GM13977 (cell line): ENCODE results near the gene GBX2.

Source experiments
- DNase-seq: peaks from one replicate; pipeline ENCODE4 v3.0.0; 2012; ENCODE audit warnings: low spot score
- in situ Hi-C: fragments of 300-500 bp; cut with MboI; formaldehyde crosslinking; loops from one replicate; pipeline ENCODE4 v1.12.0; 2022; ENCODE audit warnings: low sequenced_read_pairs, low pct_unique_long_range_greater_than_20kb, mixed read lengths, inconsistent platforms; ENCODE audit not compliant: unreplicated experiment
- TF ChIP-seq, protein P1 (sequence below): IDR thresholded peaks from 2 replicates; pipeline ENCODE4 v1.5.1; 2012; ENCODE audit warnings: mild to moderate bottlenecking, control low read depth; ENCODE audit not compliant: insufficient read depth; ENCODE audit errors: extremely low read depth, missing control alignments

GBX2 gene

DNA sequence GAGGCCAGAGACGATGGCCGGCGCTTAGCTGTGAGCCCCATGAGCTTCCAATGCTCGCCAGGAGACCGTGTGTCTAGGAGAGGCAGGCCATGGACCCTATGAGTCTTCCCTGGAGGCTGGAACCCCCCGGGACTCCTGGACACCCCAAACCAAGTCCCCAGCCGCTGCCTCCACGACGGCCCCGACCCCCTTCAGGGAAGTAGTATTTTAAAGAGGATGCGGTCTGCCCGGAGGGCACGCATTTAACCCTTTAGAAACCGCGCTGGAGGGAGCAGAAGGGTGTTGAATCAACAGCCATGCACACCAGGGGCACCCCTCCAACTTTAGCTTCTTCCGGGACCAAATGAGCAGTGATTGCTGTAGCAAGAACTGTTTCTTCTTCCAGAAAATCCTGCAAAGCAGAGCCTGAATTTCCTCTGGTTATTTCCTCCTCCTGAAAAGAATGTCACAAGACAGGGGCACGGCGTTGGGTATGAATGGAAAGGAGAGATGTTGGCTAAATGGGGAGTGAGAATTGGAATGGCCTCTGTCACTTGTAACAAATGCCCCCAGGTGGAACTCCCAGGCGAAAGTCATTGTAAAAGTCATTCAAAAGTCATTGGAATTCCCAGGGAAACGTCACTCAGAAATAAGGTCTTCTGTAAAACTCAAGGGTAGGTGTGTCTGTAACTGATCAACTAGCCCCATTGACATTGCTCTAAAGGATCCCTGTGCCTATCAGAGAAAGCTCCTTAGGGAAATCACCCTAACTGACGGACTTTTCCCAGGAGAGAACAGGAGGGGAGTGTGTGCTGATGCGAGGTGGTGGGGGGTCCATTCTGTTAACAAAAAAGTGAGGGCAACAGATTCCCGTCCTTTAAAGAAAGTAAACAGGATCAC, 5.8 kb upstream of the GBX2 start:
- in situ Hi-C loops: no loop called here
- DNase-seq: peak; percentile 25
- TF ChIP-seq, protein P1, sequence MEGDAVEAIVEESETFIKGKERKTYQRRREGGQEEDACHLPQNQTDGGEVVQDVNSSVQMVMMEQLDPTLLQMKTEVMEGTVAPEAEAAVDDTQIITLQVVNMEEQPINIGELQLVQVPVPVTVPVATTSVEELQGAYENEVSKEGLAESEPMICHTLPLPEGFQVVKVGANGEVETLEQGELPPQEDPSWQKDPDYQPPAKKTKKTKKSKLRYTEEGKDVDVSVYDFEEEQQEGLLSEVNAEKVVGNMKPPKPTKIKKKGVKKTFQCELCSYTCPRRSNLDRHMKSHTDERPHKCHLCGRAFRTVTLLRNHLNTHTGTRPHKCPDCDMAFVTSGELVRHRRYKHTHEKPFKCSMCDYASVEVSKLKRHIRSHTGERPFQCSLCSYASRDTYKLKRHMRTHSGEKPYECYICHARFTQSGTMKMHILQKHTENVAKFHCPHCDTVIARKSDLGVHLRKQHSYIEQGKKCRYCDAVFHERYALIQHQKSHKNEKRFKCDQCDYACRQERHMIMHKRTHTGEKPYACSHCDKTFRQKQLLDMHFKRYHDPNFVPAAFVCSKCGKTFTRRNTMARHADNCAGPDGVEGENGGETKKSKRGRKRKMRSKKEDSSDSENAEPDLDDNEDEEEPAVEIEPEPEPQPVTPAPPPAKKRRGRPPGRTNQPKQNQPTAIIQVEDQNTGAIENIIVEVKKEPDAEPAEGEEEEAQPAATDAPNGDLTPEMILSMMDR: no peak

DNA sequence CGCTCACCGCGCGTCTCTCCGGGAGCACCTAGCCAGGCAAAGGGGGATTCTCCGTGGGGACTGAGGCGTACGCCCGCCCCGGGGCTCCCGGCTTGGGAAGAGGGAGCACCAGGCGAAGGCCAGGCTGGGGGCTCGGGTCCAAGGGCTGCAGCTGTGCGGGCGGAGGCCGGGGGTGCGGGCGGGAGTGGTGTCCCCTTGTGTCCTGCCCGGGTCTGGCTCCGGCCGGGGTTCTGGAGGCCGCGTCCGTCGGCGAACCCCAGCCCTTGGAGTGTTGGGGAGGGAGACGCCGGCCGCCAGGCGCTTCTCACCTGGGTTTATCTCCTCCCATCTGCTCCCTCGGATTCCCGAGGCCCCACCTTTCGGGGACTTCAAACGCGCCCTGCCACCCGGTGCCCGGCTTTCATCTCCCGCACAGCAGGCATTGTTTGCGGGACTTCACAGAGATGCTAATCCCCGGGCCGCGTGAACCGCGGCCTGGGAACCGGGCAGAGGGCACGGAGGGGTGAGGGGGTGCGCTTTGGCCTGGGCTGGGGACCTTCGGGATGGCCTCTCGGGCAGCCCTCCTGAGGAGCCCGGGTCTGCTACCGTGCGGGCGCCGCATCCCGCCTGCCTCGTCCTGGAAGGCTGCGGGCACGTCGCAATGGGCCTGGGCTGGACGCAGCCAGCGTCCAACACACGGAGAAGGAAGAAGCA, 5.0 kb upstream of the GBX2 start:
- in situ Hi-C loops: no loop called here
- peak; percentile 34 for DNase-seq
- TF ChIP-seq, protein P1: no peak

DNA sequence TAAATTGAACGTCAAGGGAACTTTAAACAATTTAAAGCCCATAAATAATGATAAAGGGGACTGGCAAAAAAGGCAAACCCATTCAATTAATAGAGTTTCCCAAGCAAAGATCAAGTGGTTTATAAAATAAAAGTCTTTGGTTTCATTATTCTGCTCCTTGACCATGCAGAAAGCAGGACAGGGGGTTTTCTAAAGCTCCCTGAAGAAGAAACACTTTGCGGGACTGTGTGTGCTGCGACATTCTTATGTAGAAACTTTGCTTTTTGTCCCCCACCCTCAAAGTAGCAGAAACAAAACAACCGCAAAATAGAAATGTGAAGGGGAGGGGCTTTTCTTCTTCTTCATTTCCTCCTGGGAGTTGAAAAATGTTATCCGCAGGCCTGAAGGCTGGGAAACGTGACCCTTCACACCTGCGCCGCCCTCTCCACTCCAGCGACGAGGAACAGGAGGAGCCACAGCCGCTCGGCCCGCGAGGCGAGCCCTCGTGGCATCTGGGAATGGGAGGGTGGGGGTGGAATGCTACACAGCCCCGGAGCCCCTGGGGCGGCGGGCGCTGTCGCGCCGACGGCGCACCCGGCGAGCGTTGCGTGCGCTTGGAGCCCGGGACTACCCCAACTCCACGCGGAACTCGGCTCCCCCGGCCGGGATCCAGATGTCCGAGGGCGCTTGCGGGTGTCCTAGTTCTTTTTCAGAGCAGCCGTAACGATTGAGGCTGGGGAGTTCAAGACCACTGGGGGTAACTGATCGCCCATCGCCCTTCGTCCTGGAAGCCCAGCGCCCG, 4.3 kb upstream of the GBX2 start:
- TF ChIP-seq, protein P1: no peak
- in situ Hi-C loops: no loop called here
- peak; percentile 36 for DNase-seq

DNA sequence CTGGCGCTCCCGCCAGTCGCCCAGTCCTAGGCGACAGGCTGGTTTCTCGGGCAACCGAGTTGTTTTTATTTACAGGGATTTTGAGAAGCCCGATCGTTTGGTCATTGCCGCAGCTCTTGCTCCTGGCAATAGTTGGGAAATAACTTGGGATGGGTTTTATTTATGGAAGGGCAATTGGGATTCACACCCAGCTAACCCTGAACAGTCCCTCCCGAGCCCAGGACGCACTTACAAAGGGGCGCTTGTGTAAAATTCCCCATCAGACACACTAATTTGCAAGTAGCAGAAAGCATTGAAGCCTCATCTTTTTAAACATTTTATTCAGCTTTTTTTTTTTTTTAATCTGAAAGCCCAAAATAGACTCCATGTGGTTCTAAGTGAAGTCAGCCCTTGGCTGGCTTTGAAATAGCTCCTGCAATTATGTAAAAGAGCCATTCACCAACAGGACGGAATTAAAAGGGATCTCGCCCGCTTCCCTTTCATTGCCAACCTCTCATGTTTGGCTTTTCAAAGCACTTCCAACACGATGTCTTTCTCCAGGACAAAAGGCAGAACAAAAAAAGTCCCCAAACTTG, 3.6 kb upstream of the GBX2 start:
- TF ChIP-seq, protein P1: no peak
- no peak for DNase-seq
- in situ Hi-C loops: no loop called here

DNA sequence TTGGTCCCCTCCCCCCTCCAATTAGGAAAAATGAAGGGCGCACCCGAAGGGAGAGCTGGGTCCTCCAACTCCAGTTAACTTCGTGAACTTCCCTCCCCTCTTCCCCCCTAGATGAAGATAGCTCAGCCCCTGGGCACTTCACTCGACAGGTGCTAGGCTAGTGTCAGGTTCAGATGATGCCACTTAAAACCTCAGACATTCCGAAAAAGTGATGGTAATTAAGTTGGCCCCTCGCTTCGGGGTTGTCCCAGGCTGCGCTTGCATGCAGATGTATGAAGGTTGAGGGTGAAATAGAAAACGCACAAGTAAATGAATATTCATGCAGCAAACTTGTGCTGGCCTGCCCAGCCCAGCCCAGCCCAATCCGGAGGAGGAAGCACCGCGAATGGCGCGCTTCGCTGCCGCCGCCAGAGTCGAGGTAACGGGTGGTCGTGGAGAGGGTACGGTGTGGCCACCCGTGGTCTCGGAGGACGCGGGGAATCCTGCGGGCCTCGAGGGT, 3.0 kb upstream of the GBX2 start:
- in situ Hi-C loops: no loop called here
- peak; percentile 30 for DNase-seq
- TF ChIP-seq, protein P1: no peak
